Measurements from ENCODE around the gene PIGR.

DNA sequence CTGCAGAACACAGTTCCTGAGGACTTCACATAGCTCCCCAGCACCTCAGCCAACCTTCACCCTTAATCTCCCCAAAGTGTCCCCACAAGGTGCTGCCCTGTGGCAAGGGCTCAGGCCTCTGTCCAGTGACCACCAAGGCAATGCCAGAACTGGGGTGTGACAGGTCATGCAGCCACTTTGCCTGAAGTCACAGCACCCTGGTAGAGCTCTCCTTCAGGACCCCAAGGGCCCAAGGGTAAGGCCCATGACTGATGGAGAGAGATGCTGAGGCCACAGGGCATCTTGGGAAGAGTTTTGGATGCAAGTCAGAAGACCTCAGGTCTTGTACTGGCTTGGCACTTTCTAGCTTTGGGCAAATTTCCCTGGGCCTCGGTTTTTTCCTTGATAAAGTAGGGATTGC lies 23.7 kb downstream of the PIGR start:
- TF ChIP-seq CTCF (conservative IDR thresholded peaks at IDR 0.05; ENCODE audit: low read depth, low read length) (no peak), EZH2 (IDR thresholded peaks at IDR 0.05; ENCODE audit: borderline replicate concordance, low read depth, low read length, poor library complexity, severe bottlenecking) (no peak)

Measured in A673 (cell line).